ENCODE measurements around the gene IST1. TPM values are rescaled to one million over a fixed set of nuclear protein-coding genes. Genes with fewer than 3 reads are reported as not detected.

IST1 gene
- total and polyA plus RNA-seq, 10 of the 15 experiments (the other 5 are each of a cell fraction or from before 2014, with no cell fraction given) = 97.3 to 293 (median 138) TPM

GRCh38 chr16:71915350-71915749, 20.0 kb downstream of the IST1 start:
- Histone ChIP-seq H3K4me2 (ENCODE audit: control insufficient read depth, insufficient read depth) (no peak overlapping the region), H3K4me3 (no peak overlapping the region), H2AFZ (ENCODE audit: control insufficient read depth, low read depth, low read length) (no peak overlapping the region), H3K9me3 (replicated peaks; ENCODE audit: control insufficient read depth, insufficient read depth, low read length) (no peaks in the 10 kb centered on the region; the same call in 2 of the 3 replicates), H4K20me1 (ENCODE audit: control insufficient read depth, insufficient read depth) (no peaks in the 10 kb centered on the region; the same call in 1 of the 2 replicates), H3K79me2 (ENCODE audit: control insufficient read depth, insufficient read depth, low read length) (peaks cover 67% of the 10 kb centered on the region), H3K27ac (ENCODE audit: control insufficient read depth, insufficient read depth) (no peak overlapping the region), H3K36me3 (ENCODE audit: control insufficient read depth in 2 of 2, insufficient read depth in 2 of 2, low read length in 1 of 2) (peaks cover 14 to 42% of the 10 kb centered on the region in 2 experiments), H3K9ac (ENCODE audit: control insufficient read depth, insufficient read depth, low read length) (no peak overlapping the region), H3K4me1 (ENCODE audit: control insufficient read depth, insufficient read depth, low read length) (peaks cover 14% of the 10 kb centered on the region), H3K27me3 (replicated peaks in 1 of 2; ENCODE audit: control insufficient read depth in 2 of 2, insufficient read depth in 2 of 2, low read length in 1 of 2) (no peaks in the 10 kb centered on the region)
- POLR2A ChIA-PET = interaction anchor here (1.1 kb wide), 1 partner anchor 12 kb away, joined by 3 read pairs; no protein-coding TSS in a partner anchor
- intact Hi-C loops (cut with micrococcal nuclease; ENCODE audit: unreplicated experiment) = no loop called here
- no peak for DNase-seq (ENCODE audit: low read depth, low spot score)
- in situ Hi-C loops (cut with MboI) = no loop called here
- WGBS (ENCODE audit: insufficient coverage, insufficient replicate concordance, low lambda C conversion rate, missing lambda C conversion rate) = 100% methylated on average over 2 of the region's 2 CpGs
- TF ChIP-seq NR2C1 (IDR thresholded peaks at IDR 0.05) (no peak), NR2F1 (conservative IDR thresholded peaks at IDR 0.05) (no peak), ESRRA (IDR thresholded peaks at IDR 0.05; ENCODE audit: low read length) (no peak), RUNX3 (IDR thresholded peaks at IDR 0.05; ENCODE audit: low read length) (no peak), SPI1 (IDR thresholded peaks at IDR 0.05; ENCODE audit: borderline replicate concordance, insufficient read depth, low read depth, low read length) (no peak), ZZZ3 (IDR thresholded peaks at IDR 0.05; ENCODE audit: control insufficient read depth, insufficient read length, low read depth) (no peak), RFX5 (IDR thresholded peaks at IDR 0.05; ENCODE audit: low read depth, low read length) (no peak), EZH2 (IDR thresholded peaks at IDR 0.05; ENCODE audit: borderline replicate concordance, control insufficient read depth, low read depth, low read length) (no peak), DPF2 (IDR thresholded peaks at IDR 0.05) (no peak), BCLAF1 (IDR thresholded peaks at IDR 0.05) (no peak), IKZF1 (conservative IDR thresholded peaks at IDR 0.05) (no peak), MEF2A (IDR thresholded peaks at IDR 0.05; ENCODE audit: insufficient read depth, low read depth, low read length) (no peak), SMAD5 (IDR thresholded peaks at IDR 0.05; ENCODE audit: low read depth) (no peak)
- TF ChIP-seq, protein P1, sequence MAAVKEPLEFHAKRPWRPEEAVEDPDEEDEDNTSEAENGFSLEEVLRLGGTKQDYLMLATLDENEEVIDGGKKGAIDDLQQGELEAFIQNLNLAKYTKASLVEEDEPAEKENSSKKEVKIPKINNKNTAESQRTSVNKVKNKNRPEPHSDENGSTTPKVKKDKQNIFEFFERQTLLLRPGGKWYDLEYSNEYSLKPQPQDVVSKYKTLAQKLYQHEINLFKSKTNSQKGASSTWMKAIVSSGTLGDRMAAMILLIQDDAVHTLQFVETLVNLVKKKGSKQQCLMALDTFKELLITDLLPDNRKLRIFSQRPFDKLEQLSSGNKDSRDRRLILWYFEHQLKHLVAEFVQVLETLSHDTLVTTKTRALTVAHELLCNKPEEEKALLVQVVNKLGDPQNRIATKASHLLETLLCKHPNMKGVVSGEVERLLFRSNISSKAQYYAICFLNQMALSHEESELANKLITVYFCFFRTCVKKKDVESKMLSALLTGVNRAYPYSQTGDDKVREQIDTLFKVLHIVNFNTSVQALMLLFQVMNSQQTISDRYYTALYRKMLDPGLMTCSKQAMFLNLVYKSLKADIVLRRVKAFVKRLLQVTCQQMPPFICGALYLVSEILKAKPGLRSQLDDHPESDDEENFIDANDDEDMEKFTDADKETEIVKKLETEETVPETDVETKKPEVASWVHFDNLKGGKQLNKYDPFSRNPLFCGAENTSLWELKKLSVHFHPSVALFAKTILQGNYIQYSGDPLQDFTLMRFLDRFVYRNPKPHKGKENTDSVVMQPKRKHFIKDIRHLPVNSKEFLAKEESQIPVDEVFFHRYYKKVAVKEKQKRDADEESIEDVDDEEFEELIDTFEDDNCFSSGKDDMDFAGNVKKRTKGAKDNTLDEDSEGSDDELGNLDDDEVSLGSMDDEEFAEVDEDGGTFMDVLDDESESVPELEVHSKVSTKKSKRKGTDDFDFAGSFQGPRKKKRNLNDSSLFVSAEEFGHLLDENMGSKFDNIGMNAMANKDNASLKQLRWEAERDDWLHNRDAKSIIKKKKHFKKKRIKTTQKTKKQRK (IDR thresholded peaks at IDR 0.05; ENCODE audit: low read depth, low read length) = no peak
- TF ChIP-seq, protein P2, sequence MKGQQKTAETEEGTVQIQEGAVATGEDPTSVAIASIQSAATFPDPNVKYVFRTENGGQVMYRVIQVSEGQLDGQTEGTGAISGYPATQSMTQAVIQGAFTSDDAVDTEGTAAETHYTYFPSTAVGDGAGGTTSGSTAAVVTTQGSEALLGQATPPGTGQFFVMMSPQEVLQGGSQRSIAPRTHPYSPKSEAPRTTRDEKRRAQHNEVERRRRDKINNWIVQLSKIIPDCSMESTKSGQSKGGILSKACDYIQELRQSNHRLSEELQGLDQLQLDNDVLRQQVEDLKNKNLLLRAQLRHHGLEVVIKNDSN (IDR thresholded peaks at IDR 0.05; ENCODE audit: borderline replicate concordance, extremely low read length, insufficient read depth, low read depth, low read length) = no peak
- ATAC-seq = no peak
- RAD21 ChIA-PET (ENCODE audit: unreplicated experiment) = interaction anchor here (1.8 kb wide), 1 partner anchor 21 kb away, joined by 4 read pairs; no protein-coding TSS in a partner anchor
- no peak for FAIRE-seq
- SMC1A ChIA-PET (ENCODE audit: uncharacterized antibody, unreplicated experiment) = interaction anchor here (1.8 kb wide), 1 partner anchor 33 kb away, joined by 4 read pairs; no protein-coding TSS in a partner anchor
- CTCF ChIA-PET = interaction anchor here (1.0 kb wide), 1 partner anchor 15 kb away, joined by 3 read pairs; no protein-coding TSS in a partner anchor
- no TSS peak for BruUV-seq (replicated peaks)

Measured in GM12878 (cell line).